ENCODE data around the gene MORN2. TPM values are rescaled to one million over a fixed set of nuclear protein-coding genes. Genes with fewer than 3 reads are reported as not detected.

MORN2 gene
- total RNA-seq, 1 donor from 2014 or later = 21.4 TPM

- no peak for ATAC-seq
- intact Hi-C loops (cut with DNase I) = no loop called here
Observed at GRCh38 chr2:38887902-38888554, 12.3 kb downstream of the MORN2 start.

GRCh38 chr2:38889045-38889444, 13.3 kb downstream of the MORN2 start:
- ATAC-seq (no peak), DNase-seq (ENCODE audit: missing footprints) (no peak)
- intact Hi-C loops (cut with DNase I) = no loop called here

More at GRCh38 chr2:38887902-38888554, 12.3 kb downstream of the MORN2 start:
- no peak for DNase-seq (ENCODE audit: missing footprints)

- ATAC-seq = no peak
- DNase-seq (ENCODE audit: missing footprints) = no peak
- intact Hi-C loops (cut with DNase I) = no loop called here
Observed at GRCh38 chr2:38889575-38889974, 13.8 kb downstream of the MORN2 start, which contains the start of gene ARHGEF33. Gene ARHGEF33, plus strand, starts transcription at chr2:38889875. Its CDS starts 29,573 bp downstream, at chr2:38919448.

- ATAC-seq (no peak), DNase-seq (ENCODE audit: missing footprints) (no peak)
- intact Hi-C loops (cut with DNase I) = no loop called here
Observed at GRCh38 chr2:38892819-38893218, 17.0 kb downstream of the MORN2 start.

GRCh38 chr2:38898256-38898655, 22.5 kb downstream of the MORN2 start:
- DNase-seq (ENCODE audit: missing footprints) = no peak
- intact Hi-C loops (cut with DNase I) = no loop called here

GRCh38 chr2:38900726-38901125, 24.9 kb downstream of the MORN2 start:
- intact Hi-C loops (cut with DNase I) = no loop called here
- no peak for ATAC-seq
- no peak for DNase-seq (ENCODE audit: missing footprints)

More at GRCh38 chr2:38898256-38898655, 22.5 kb downstream of the MORN2 start:
- no peak for ATAC-seq

- ATAC-seq = no peak
- no peak for DNase-seq (ENCODE audit: missing footprints)
- intact Hi-C loops (cut with DNase I) = no loop called here
Observed at GRCh38 chr2:38905251-38905650, 29.5 kb downstream of the MORN2 start.

GRCh38 chr2:38907242-38907641, 31.5 kb downstream of the MORN2 start:
- intact Hi-C loops (cut with DNase I) = no loop called here
- ATAC-seq (no peak), DNase-seq (ENCODE audit: missing footprints) (no peak)

GRCh38 chr2:38907743-38908562, 32.2 kb downstream of the MORN2 start:
- DNase-seq (ENCODE audit: missing footprints) (no peak), ATAC-seq (no peak)
- intact Hi-C loops (cut with DNase I) = no loop called here

- ATAC-seq (no peak), DNase-seq (ENCODE audit: missing footprints) (no peak)
- intact Hi-C loops (cut with DNase I) = no loop called here
Observed at GRCh38 chr2:38909872-38910271, 34.1 kb downstream of the MORN2 start.

GRCh38 chr2:38911191-38911590, 35.4 kb downstream of the MORN2 start:
- intact Hi-C loops (cut with DNase I) = no loop called here
- DNase-seq (ENCODE audit: missing footprints) = no peak
- no peak for ATAC-seq

GRCh38 chr2:38912619-38913018, 36.8 kb downstream of the MORN2 start:
- no peak for DNase-seq (ENCODE audit: missing footprints)
- intact Hi-C loops (cut with DNase I) = no loop called here
- no peak for ATAC-seq

GRCh38 chr2:38922389-38922788, 46.6 kb downstream of the MORN2 start:
- intact Hi-C loops (cut with DNase I) = no loop called here
- ATAC-seq (no peak), DNase-seq (ENCODE audit: missing footprints) (no peak)

- peak; percentile 31 for ATAC-seq
Observed at GRCh38 chr2:38922902-38923301, 47.1 kb downstream of the MORN2 start.

GRCh38 chr2:38925982-38926381, 50.2 kb downstream of the MORN2 start:
- intact Hi-C loops (cut with DNase I) = no loop called here
- ATAC-seq (no peak), DNase-seq (ENCODE audit: missing footprints) (peak; percentile 67)

More at GRCh38 chr2:38922902-38923301, 47.1 kb downstream of the MORN2 start:
- intact Hi-C loops (cut with DNase I) = no loop called here
- no peak for DNase-seq (ENCODE audit: missing footprints)

GRCh38 chr2:38930600-38930999, 54.8 kb downstream of the MORN2 start:
- no peak for ATAC-seq
- intact Hi-C loops (cut with DNase I) = no loop called here
- no peak for DNase-seq (ENCODE audit: missing footprints)

Measured in Right ventricle myocardium inferior (tissue), 1 donor.